ENCODE measurements around the gene CERS6. TPM values are rescaled to one million over a fixed set of nuclear protein-coding genes. Genes with fewer than 3 reads are reported as not detected.
A peak's percentile ranks its signal among the peaks of the same experiment; 100 is the strongest.
"Not testable (repeated sequence)": the region's sequence is repeated elsewhere in the genome, so short reads cannot be mapped to it uniquely, and the experiment has no call there.

CERS6 gene
- total RNA-seq, 2 donors from 2014 or later = 11.2 to 18.5 TPM

GRCh38 chr2:168758970-168759820 is 303.1 kb downstream of the CERS6 start:
- Mint-ChIP-seq H3K27me3 (ENCODE audit: low read depth) (no peaks in the 10 kb centered on the region), H3K36me3 (ENCODE audit: insufficient read depth in 2 of 2) (peaks cover 0 to 2% of the 10 kb centered on the region in 2 donors), H3K27ac (no peak overlapping the region), H3K4me1 (ENCODE audit: low read depth) (peaks cover 36% of the 10 kb centered on the region), H3K4me3 (no peak overlapping the region), H3K9me3 (no peaks in the 10 kb centered on the region)
- DNase-seq (peak; percentile 10), ATAC-seq (replicated peaks in 1 of 2) (peak; percentile 66 to 75)

- H3K27ac Mint-ChIP-seq = no peak overlapping the region
- H3K36me3 Mint-ChIP-seq (ENCODE audit: insufficient read depth in 2 of 2) = peaks cover 0 to 10% of the 10 kb centered on the region in 2 donors
- no peak overlapping the region for H3K4me3 Mint-ChIP-seq
Observed at GRCh38 chr2:168765401-168765800, 309.3 kb downstream of the CERS6 start.

GRCh38 chr2:168766600-168766999 is 310.5 kb downstream of the CERS6 start:
- peaks cover 0 to 10% of the 10 kb centered on the region in 2 donors for H3K36me3 Mint-ChIP-seq (ENCODE audit: insufficient read depth in 2 of 2)

More at GRCh38 chr2:168765401-168765800, 309.3 kb downstream of the CERS6 start:
- Mint-ChIP-seq H3K4me1 (ENCODE audit: low read depth) (peaks cover 7% of the 10 kb centered on the region), H3K9me3 (no peaks in the 10 kb centered on the region), H3K27me3 (ENCODE audit: low read depth) (no peaks in the 10 kb centered on the region)
- ATAC-seq (replicated peaks in 1 of 2) (no peak), DNase-seq (no peak)

GRCh38 chr2:168767258-168767657 is 311.2 kb downstream of the CERS6 start:
- Mint-ChIP-seq H3K27ac (no peak overlapping the region), H3K4me3 (no peak overlapping the region), H3K4me1 (ENCODE audit: low read depth) (peaks cover 7% of the 10 kb centered on the region), H3K9me3 (no peaks in the 10 kb centered on the region), H3K36me3 (ENCODE audit: insufficient read depth in 2 of 2) (peaks cover 0 to 10% of the 10 kb centered on the region in 2 donors), H3K27me3 (ENCODE audit: low read depth) (no peaks in the 10 kb centered on the region)
- no peak for DNase-seq
- no peak for ATAC-seq (replicated peaks in 1 of 2)

More at GRCh38 chr2:168766600-168766999, 310.5 kb downstream of the CERS6 start:
- no peaks in the 10 kb centered on the region for H3K9me3 Mint-ChIP-seq
- no peak for DNase-seq
- H3K4me3 Mint-ChIP-seq = no peak overlapping the region
- ATAC-seq (replicated peaks in 1 of 2) = no peak
- no peaks in the 10 kb centered on the region for H3K27me3 Mint-ChIP-seq (ENCODE audit: low read depth)
- peaks cover 7% of the 10 kb centered on the region for H3K4me1 Mint-ChIP-seq (ENCODE audit: low read depth)
- no peak overlapping the region for H3K27ac Mint-ChIP-seq

GRCh38 chr2:168768357-168768756 is 312.3 kb downstream of the CERS6 start:
- not testable (repeated sequence) for H3K27ac Mint-ChIP-seq; DNase-seq; H3K9me3 Mint-ChIP-seq; H3K4me3 Mint-ChIP-seq; H3K27me3 Mint-ChIP-seq (ENCODE audit: low read depth); ATAC-seq (replicated peaks in 1 of 2); H3K4me1 Mint-ChIP-seq (ENCODE audit: low read depth)
- peaks cover 0 to 12% of the 10 kb centered on the region in 2 donors for H3K36me3 Mint-ChIP-seq (ENCODE audit: insufficient read depth in 2 of 2)

- peaks cover 7% of the 10 kb centered on the region for H3K4me1 Mint-ChIP-seq (ENCODE audit: low read depth)
Observed at GRCh38 chr2:168770796-168771195, 314.7 kb downstream of the CERS6 start.

GRCh38 chr2:168772704-168773103 is 316.6 kb downstream of the CERS6 start:
- H3K4me3 Mint-ChIP-seq = no peak overlapping the region
- H3K36me3 Mint-ChIP-seq (ENCODE audit: insufficient read depth in 2 of 2) = peaks cover 0 to 6% of the 10 kb centered on the region in 2 donors
- no peak for ATAC-seq (replicated peaks in 1 of 2)
- H3K4me1 Mint-ChIP-seq (ENCODE audit: low read depth) = no peaks in the 10 kb centered on the region
- no peaks in the 10 kb centered on the region for H3K9me3 Mint-ChIP-seq
- H3K27ac Mint-ChIP-seq = no peak overlapping the region
- H3K27me3 Mint-ChIP-seq (ENCODE audit: low read depth) = no peaks in the 10 kb centered on the region
- DNase-seq = no peak

More at GRCh38 chr2:168770796-168771195, 314.7 kb downstream of the CERS6 start:
- no peak overlapping the region for H3K4me3 Mint-ChIP-seq
- no peak overlapping the region for H3K27ac Mint-ChIP-seq
- ATAC-seq (replicated peaks in 1 of 2) (no peak), DNase-seq (no peak)
- H3K9me3 Mint-ChIP-seq = no peaks in the 10 kb centered on the region
- peaks cover 0 to 10% of the 10 kb centered on the region in 2 donors for H3K36me3 Mint-ChIP-seq (ENCODE audit: insufficient read depth in 2 of 2)
- no peaks in the 10 kb centered on the region for H3K27me3 Mint-ChIP-seq (ENCODE audit: low read depth)

GRCh38 chr2:168773128-168773527 is 317.1 kb downstream of the CERS6 start:
- Mint-ChIP-seq H3K36me3 (ENCODE audit: insufficient read depth in 2 of 2) (peaks cover 0 to 5% of the 10 kb centered on the region in 2 donors), H3K4me1 (ENCODE audit: low read depth) (no peaks in the 10 kb centered on the region), H3K9me3 (no peaks in the 10 kb centered on the region), H3K4me3 (no peak overlapping the region), H3K27ac (no peak overlapping the region), H3K27me3 (ENCODE audit: low read depth) (no peaks in the 10 kb centered on the region)
- DNase-seq (no peak), ATAC-seq (replicated peaks in 1 of 2) (no peak)

GRCh38 chr2:168773719-168774521 is 317.8 kb downstream of the CERS6 start:
- peaks cover 0 to 3% of the 10 kb centered on the region in 2 donors for H3K36me3 Mint-ChIP-seq (ENCODE audit: insufficient read depth in 2 of 2)
- no peak overlapping the region for H3K27ac Mint-ChIP-seq
- H3K9me3 Mint-ChIP-seq = no peaks in the 10 kb centered on the region
- no peak overlapping the region for H3K4me3 Mint-ChIP-seq
- no peaks in the 10 kb centered on the region for H3K4me1 Mint-ChIP-seq (ENCODE audit: low read depth)
- DNase-seq = peak; percentile 34 to 53
- H3K27me3 Mint-ChIP-seq (ENCODE audit: low read depth) = no peaks in the 10 kb centered on the region
- ATAC-seq (replicated peaks in 1 of 2) = peak in 1 of 2 donors; percentile 49

GRCh38 chr2:168775837-168776236 is 319.8 kb downstream of the CERS6 start:
- H3K36me3 Mint-ChIP-seq (ENCODE audit: insufficient read depth in 2 of 2) = peaks cover 0 to 3% of the 10 kb centered on the region in 2 donors
- ATAC-seq (replicated peaks in 1 of 2) (no peak), DNase-seq (no peak)
- no peaks in the 10 kb centered on the region for H3K9me3 Mint-ChIP-seq
- H3K4me3 Mint-ChIP-seq = no peak overlapping the region
- no peaks in the 10 kb centered on the region for H3K27me3 Mint-ChIP-seq (ENCODE audit: low read depth)
- no peak overlapping the region for H3K27ac Mint-ChIP-seq
- H3K4me1 Mint-ChIP-seq (ENCODE audit: low read depth) = no peaks in the 10 kb centered on the region

- Mint-ChIP-seq H3K27ac (no peak overlapping the region), H3K27me3 (ENCODE audit: low read depth) (no peaks in the 10 kb centered on the region), H3K9me3 (no peaks in the 10 kb centered on the region), H3K4me3 (no peak overlapping the region), H3K4me1 (ENCODE audit: low read depth) (no peaks in the 10 kb centered on the region), H3K36me3 (ENCODE audit: insufficient read depth in 2 of 2) (no peaks in the 10 kb centered on the region)
- ATAC-seq (replicated peaks in 1 of 2) = no peak
- no peak for DNase-seq
Observed at GRCh38 chr2:168780669-168781071, 324.6 kb downstream of the CERS6 start.

- Mint-ChIP-seq H3K9me3 (no peaks in the 10 kb centered on the region), H3K4me3 (no peak overlapping the region), H3K27ac (no peak overlapping the region), H3K4me1 (ENCODE audit: low read depth) (no peaks in the 10 kb centered on the region), H3K27me3 (ENCODE audit: low read depth) (no peaks in the 10 kb centered on the region), H3K36me3 (ENCODE audit: insufficient read depth in 2 of 2) (no peaks in the 10 kb centered on the region)
- ATAC-seq (replicated peaks in 1 of 2) (no peak), DNase-seq (no peak)
Observed at GRCh38 chr2:168781191-168781817, 325.2 kb downstream of the CERS6 start.

GRCh38 chr2:168782271-168782670 is 326.2 kb downstream of the CERS6 start:
- H3K4me1 Mint-ChIP-seq (ENCODE audit: low read depth) = no peaks in the 10 kb centered on the region
- H3K4me3 Mint-ChIP-seq = no peak overlapping the region
- H3K27me3 Mint-ChIP-seq (ENCODE audit: low read depth) = no peaks in the 10 kb centered on the region

More at GRCh38 chr2:168782271-168782670, 326.2 kb downstream of the CERS6 start:
- Mint-ChIP-seq H3K27ac (no peak overlapping the region), H3K36me3 (ENCODE audit: insufficient read depth in 2 of 2) (no peaks in the 10 kb centered on the region), H3K9me3 (no peaks in the 10 kb centered on the region)
- ATAC-seq (replicated peaks in 1 of 2) (peak in 1 of 2 donors; percentile 30), DNase-seq (no peak)
